Astrocyte of the cerebellum (primary cell): ENCODE results near the gene TRAPPC4.
"Not testable (repeated sequence)": the region's sequence is repeated elsewhere in the genome, so short reads cannot be mapped to it uniquely, and the experiment has no call there.

ENCODE experiments used
- DNase-seq: peaks from one replicate; pipeline ENCODE4 v3.0.0-alpha.2; 2011; ENCODE audit warnings: low read depth
- H3K4me3 ChIP-seq: 2 replicates; pipeline ENCODE4 v1.5.1; 2011; ENCODE audit warnings: mild to moderate bottlenecking, low read depth, low read length, moderate library complexity
- in situ Hi-C: cut with HindIII; loops from 2 replicates; pipeline ENCODE4 v1.10.0; 2017; ENCODE audit warnings: low sequenced_read_pairs
- TF ChIP-seq, protein P1 (sequence below): IDR thresholded peaks from 2 replicates; pipeline ENCODE4 v1.5.1; 2012; ENCODE audit warnings: low read length, low read depth, moderate library complexity, mild to moderate bottlenecking; ENCODE audit errors: missing control alignments

Gene TRAPPC4

DNA sequence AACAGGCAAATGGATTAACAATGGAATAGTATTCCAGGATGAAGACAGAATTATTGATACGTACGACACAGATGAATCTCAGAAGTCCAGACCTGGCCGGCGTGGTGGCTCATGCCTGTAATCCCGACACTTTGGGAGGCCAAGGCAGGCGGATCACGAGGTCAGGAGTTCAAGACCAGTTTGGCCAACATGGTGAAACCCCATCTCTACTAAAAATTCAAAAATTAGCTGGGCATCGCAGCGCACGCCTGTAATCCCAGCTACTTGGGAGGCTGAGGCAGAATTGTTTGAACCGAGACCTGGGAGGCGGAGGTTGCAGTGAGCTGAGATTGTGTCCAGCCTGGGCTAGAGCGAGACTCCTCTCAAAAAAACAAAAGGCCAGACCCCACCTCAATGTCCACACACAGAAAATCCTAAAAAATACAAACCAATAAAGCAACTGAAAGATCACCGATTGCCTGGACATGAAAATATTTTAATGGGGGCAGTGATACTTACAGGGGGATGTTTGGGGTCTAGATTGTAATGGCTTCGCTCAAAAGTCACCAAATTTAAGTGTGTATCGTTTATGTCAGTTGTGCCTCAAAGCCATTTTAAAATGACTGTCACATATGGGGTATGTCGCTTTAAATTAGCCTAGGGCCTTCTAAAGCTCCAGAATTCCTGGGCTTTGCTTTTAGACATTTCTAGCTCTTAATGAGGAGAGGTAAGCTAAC is 4.2 kb upstream of the TRAPPC4 start:
- TF ChIP-seq, protein P1, sequence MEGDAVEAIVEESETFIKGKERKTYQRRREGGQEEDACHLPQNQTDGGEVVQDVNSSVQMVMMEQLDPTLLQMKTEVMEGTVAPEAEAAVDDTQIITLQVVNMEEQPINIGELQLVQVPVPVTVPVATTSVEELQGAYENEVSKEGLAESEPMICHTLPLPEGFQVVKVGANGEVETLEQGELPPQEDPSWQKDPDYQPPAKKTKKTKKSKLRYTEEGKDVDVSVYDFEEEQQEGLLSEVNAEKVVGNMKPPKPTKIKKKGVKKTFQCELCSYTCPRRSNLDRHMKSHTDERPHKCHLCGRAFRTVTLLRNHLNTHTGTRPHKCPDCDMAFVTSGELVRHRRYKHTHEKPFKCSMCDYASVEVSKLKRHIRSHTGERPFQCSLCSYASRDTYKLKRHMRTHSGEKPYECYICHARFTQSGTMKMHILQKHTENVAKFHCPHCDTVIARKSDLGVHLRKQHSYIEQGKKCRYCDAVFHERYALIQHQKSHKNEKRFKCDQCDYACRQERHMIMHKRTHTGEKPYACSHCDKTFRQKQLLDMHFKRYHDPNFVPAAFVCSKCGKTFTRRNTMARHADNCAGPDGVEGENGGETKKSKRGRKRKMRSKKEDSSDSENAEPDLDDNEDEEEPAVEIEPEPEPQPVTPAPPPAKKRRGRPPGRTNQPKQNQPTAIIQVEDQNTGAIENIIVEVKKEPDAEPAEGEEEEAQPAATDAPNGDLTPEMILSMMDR, result no peak
- in situ Hi-C loops, result no loop called here
- no peak overlapping the region for H3K4me3 ChIP-seq
- DNase-seq, result no peak

GRCh38 chr11:119015054-119015611 is 3.4 kb upstream of the TRAPPC4 start:
- no peak overlapping the region for H3K4me3 ChIP-seq
- in situ Hi-C loops, result loop anchor here (5.0 kb wide), 1 partner anchor 87 kb away; the partner anchor contains the start of gene DPAGT1
- TF ChIP-seq, protein P1, result peak; percentile 28
- DNase-seq, result no peak

- H3K4me3 ChIP-seq, result peak overlapping the region; percentile 57
- no peak for DNase-seq
- in situ Hi-C loops, result loop anchor here (5.0 kb wide), 1 partner anchor 86 kb away; the partner anchor contains the start of gene DPAGT1
- TF ChIP-seq, protein P1, result no peak
Observed at GRCh38 chr11:119016216-119017009, 2.2 kb upstream of the TRAPPC4 start.

GRCh38 chr11:119017377-119017776 is 1.2 kb upstream of the TRAPPC4 start:
- H3K4me3 ChIP-seq, result peak overlapping the region; percentile 57
- in situ Hi-C loops, result loop anchor here (5.0 kb wide), 1 partner anchor 85 kb away; the partner anchor contains the start of gene DPAGT1
- DNase-seq, result not testable (repeated sequence)

DNA sequence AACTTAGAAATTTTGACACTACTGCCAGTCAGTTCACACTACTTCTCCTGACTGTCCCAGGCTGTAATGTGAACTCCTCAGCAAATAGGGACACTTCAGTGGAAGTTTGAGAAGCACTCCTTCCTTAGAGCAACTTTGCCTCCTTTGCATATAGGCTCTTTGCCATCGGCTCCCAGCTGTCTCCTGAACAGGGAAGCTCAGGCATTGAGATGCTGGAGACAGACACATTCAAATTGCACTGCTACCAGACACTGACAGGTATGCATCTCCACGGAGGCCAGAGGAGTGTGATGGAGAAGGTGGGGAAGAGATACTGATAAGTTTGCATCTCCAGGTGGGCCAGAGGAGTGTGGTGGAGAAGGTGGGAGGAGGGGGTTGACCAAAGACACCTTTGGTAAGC is 1.4 kb downstream of the TRAPPC4 start:
- peak overlapping the region; percentile 57 for H3K4me3 ChIP-seq
- TF ChIP-seq, protein P1, result no peak
- no peak for DNase-seq
- in situ Hi-C loops, result loop anchor here (5.0 kb wide), 1 partner anchor 82 kb away; the partner anchor contains the start of gene DPAGT1

- no peak overlapping the region for H3K4me3 ChIP-seq
- TF ChIP-seq, protein P1, result no peak
- no peak for DNase-seq
- in situ Hi-C loops, result no loop called here
Observed at GRCh38 chr11:119021631-119022030, 3.1 kb downstream of the TRAPPC4 start.

DNA sequence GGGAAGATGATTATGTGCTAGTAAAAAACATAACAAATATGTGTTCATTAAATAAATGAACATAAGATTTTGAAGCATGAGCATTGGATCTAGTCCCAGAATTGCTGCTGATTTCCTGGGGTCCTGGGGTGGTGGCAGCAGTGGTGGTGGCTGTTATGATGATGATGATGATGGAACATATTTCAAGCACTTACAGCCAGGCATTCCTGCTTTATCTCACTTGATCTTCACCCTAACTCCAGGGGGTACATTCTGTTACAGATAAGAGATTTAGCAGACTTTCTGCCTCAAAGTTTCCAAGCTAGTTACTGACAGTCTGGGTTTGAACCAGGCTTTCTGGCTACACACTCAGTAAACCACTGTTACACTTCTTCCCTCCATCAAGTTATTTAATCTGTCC is 5.2 kb downstream of the TRAPPC4 start:
- in situ Hi-C loops, result no loop called here
- H3K4me3 ChIP-seq, result no peak overlapping the region
- DNase-seq, result no peak
- TF ChIP-seq, protein P1, result no peak
